Nephron progenitor cell (in vitro differentiated cells): Measurements from ENCODE around the gene BDNF.

ENCODE experiments used
- DNase-seq: peaks from one replicate; pipeline ENCODE4 v3.0.0; 2021
- H3K27ac Mint-ChIP-seq: 2 replicates; pipeline ENCODE4 v1.8.0; 2021; ENCODE audit warnings: mild to moderate bottlenecking, moderate library complexity, mixed read lengths
- H3K27me3 Mint-ChIP-seq: 2 replicates; pipeline ENCODE4 v1.8.0; 2021; ENCODE audit warnings: mild to moderate bottlenecking, low read depth, mixed read lengths; ENCODE audit not compliant: poor library complexity
- H3K36me3 Mint-ChIP-seq: 2 replicates; pipeline ENCODE4 v1.8.0; 2021; ENCODE audit warnings: low read depth, mixed read lengths
- H3K4me1 Mint-ChIP-seq: 2 replicates; pipeline ENCODE4 v1.8.0; 2021; ENCODE audit warnings: mixed read lengths
- H3K4me3 Mint-ChIP-seq: 2 replicates; pipeline ENCODE4 v1.8.0; 2021; ENCODE audit warnings: mild to moderate bottlenecking, moderate library complexity, mixed read lengths
- H3K9me3 Mint-ChIP-seq: 2 replicates; pipeline ENCODE4 v1.8.0; 2021; ENCODE audit warnings: mild to moderate bottlenecking, moderate library complexity, mixed read lengths
- TF ChIP-seq, protein P1 (sequence below): fragments of 200-600 bp; sonication (generic); IDR thresholded peaks from 2 replicates; pipeline ENCODE4 v1.5.0; 2021; ENCODE audit warnings: antibody characterized with exemption

The BDNF gene

DNA sequence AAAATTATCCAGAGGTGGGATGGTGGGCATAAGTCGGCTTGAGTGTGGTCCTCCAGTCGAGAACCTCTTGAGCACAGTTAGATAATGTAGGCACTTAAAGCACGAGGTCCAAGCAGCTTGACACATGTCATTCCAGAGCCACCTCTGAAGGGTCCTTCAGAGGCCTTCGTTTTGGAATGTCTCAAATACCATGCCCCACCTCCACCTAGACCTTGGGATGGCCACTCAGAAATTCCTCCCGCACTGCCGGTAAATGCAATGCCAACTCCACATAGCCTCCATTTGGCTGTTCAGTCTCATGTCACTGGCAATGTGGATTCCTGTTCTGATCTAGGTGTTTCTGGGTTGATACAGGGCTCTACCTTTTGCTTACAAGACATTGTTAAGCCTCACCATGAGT lies 43.9 kb downstream of the BDNF start:
- Mint-ChIP-seq H3K27me3 (no peaks in the 10 kb centered on the region), H3K36me3 (peaks cover 51% of the 10 kb centered on the region), H3K4me1 (no peaks in the 10 kb centered on the region), H3K4me3 (no peak overlapping the region), H3K27ac (peak overlapping the region; percentile 19), H3K9me3 (peaks cover 3% of the 10 kb centered on the region)
- DNase-seq, result no peak
- TF ChIP-seq, protein P1, sequence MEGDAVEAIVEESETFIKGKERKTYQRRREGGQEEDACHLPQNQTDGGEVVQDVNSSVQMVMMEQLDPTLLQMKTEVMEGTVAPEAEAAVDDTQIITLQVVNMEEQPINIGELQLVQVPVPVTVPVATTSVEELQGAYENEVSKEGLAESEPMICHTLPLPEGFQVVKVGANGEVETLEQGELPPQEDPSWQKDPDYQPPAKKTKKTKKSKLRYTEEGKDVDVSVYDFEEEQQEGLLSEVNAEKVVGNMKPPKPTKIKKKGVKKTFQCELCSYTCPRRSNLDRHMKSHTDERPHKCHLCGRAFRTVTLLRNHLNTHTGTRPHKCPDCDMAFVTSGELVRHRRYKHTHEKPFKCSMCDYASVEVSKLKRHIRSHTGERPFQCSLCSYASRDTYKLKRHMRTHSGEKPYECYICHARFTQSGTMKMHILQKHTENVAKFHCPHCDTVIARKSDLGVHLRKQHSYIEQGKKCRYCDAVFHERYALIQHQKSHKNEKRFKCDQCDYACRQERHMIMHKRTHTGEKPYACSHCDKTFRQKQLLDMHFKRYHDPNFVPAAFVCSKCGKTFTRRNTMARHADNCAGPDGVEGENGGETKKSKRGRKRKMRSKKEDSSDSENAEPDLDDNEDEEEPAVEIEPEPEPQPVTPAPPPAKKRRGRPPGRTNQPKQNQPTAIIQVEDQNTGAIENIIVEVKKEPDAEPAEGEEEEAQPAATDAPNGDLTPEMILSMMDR, result no peak

DNA sequence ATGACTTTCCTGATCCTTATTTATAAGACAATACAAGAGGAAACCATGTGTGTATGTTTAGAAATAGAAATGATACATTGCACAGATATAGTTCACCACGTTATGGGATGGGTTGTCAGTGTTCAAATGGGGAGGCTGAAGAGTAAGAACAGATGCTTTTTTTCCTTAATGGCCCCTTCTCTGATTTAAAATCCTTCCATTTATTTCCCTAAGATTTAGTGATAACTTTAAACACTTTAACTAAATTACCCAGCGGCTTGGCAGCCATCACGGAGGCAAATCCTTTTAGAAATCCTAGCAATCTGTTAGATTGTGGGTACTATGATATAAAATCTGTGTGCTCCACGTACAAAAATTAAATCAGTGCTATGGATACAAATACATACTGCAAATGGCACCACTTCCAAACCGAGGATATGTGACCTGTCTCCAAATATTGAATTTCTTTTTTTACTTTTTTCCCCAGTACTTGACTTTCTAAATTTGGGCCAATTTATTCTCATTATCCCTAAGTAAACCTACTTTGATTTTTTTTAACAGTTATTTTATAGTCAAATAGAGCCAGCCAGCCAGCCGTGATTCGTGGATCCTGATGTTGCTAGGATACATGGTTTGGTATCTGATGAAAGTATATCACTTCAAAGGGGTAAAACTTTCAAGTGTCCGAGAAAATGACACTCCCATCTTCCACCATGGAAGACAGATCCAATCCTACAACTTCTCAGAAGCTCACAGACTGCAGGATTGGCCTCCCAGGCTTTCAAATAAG lies 46.1 kb downstream of the BDNF start:
- DNase-seq, result no peak
- no peaks in the 10 kb centered on the region for H3K4me1 Mint-ChIP-seq
- H3K27ac Mint-ChIP-seq, result no peak overlapping the region
- H3K36me3 Mint-ChIP-seq, result peaks cover 44% of the 10 kb centered on the region
- H3K27me3 Mint-ChIP-seq, result peaks cover 3% of the 10 kb centered on the region
- TF ChIP-seq, protein P1, result no peak
- peaks cover 3% of the 10 kb centered on the region for H3K9me3 Mint-ChIP-seq
- no peak overlapping the region for H3K4me3 Mint-ChIP-seq

DNA sequence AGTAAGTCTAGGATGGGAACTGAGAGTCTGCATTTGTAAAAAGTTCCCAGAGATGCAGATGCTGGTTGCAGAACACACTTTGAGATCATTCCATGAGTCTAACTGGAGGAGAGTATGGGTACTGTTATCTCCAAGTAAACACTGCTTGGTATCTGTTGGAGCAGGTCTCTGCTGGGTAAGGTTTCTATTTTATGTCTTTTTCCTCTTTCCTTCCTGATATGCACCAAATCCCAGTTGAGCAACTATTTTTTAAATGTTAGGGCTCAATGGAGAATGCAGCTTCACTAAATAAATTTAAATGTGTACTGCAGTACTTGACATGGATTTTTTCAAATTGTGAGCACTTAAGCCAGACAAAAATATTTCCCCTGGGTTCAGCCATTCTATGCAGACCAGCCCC lies 48.5 kb downstream of the BDNF start:
- Mint-ChIP-seq H3K4me3 (no peak overlapping the region), H3K27me3 (peaks cover 3% of the 10 kb centered on the region), H3K27ac (no peak overlapping the region), H3K36me3 (peaks cover 19% of the 10 kb centered on the region), H3K9me3 (no peaks in the 10 kb centered on the region), H3K4me1 (no peaks in the 10 kb centered on the region)
- TF ChIP-seq, protein P1, result no peak
- DNase-seq, result no peak

DNA sequence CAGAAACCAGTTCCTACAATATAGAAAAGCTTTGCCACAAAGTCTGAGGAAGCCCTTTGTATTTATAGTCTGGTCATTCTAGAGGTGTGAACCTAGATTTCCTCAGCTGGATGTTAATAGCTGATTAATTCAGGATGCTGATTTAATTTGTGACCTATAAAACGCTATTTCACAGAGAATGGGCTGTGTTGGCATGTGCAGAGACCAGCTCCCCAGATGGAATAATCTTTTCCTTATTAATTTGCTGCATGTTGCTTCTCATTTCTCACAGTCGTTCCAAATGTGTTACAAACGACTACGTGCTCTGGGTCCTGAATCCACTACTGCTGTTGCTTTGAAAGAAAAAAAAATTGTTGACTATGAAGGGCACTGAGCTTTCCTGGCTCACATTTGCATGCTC lies 49.3 kb downstream of the BDNF start:
- Mint-ChIP-seq H3K4me1 (no peaks in the 10 kb centered on the region), H3K27me3 (peaks cover 3% of the 10 kb centered on the region), H3K4me3 (no peak overlapping the region), H3K9me3 (no peaks in the 10 kb centered on the region), H3K27ac (no peak overlapping the region), H3K36me3 (peaks cover 12% of the 10 kb centered on the region)
- DNase-seq, result no peak
- TF ChIP-seq, protein P1, result no peak

DNA sequence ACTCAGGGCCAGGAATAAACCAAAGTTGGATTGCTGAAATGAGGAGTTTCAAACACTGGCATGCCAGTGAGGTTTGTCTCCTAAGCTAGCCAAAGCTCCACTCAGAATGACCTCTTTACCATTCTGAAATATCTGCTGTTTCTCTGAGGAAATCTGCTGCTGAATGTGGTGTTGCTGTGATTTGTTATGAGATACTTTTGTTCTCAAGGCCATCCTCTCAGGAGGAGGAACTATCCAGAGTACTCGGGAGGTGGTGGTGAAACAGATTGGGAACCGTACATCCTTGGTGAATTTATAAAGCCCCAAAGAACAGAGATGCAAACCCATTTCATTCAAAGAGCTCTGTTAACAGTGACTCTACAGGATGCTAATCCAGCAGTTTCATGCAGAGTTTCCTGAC lies 50.5 kb downstream of the BDNF start:
- Mint-ChIP-seq H3K27me3 (peaks cover 3% of the 10 kb centered on the region), H3K36me3 (peaks cover under 1% of the 10 kb centered on the region), H3K4me3 (no peak overlapping the region), H3K4me1 (no peaks in the 10 kb centered on the region), H3K9me3 (no peaks in the 10 kb centered on the region), H3K27ac (no peak overlapping the region)
- TF ChIP-seq, protein P1, result no peak
- DNase-seq, result no peak

DNA sequence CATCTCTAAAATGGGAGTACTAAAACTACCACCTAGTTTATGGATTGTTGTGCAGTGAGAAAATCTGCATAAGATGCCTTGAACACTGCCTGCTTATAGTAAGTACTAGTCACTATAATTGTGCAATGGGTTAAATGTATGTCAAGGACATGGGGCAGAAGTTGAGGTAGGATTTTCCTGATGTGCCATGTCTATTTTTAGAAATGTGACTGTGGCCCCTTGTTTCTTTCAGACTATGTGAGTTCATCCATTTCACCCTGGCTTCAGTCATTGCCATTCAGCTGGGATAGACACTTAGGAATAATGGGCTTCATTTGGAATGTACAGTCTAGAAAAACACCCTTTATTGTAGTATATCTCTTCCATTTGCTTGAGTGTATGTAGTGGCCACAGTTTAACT lies 51.4 kb downstream of the BDNF start:
- DNase-seq, result no peak
- Mint-ChIP-seq H3K9me3 (no peaks in the 10 kb centered on the region), H3K4me1 (no peaks in the 10 kb centered on the region), H3K36me3 (no peaks in the 10 kb centered on the region), H3K27me3 (peaks cover 3% of the 10 kb centered on the region), H3K27ac (no peak overlapping the region), H3K4me3 (no peak overlapping the region)
- TF ChIP-seq, protein P1, result no peak
